HG03571 (cell line): Measurements from ENCODE around the gene CHORDC1.
"Not testable (repeated sequence)": the region's sequence is repeated elsewhere in the genome, so short reads cannot be mapped to it uniquely, and the experiment has no call there.

ENCODE experiments used
- ATAC-seq: cut with Tn5 transposase; IDR thresholded peaks from one replicate; pipeline ENCODE4 v1.9.1; 2021; ENCODE audit not compliant: unreplicated experiment

The CHORDC1 gene

GRCh38 chr11:90218606-90219005 lies 4.2 kb downstream of the CHORDC1 start:
- no peak for ATAC-seq

- no peak for ATAC-seq
These were observed 6.2 kb downstream of the CHORDC1 start for GRCh38 chr11:90216611-90217010.

DNA sequence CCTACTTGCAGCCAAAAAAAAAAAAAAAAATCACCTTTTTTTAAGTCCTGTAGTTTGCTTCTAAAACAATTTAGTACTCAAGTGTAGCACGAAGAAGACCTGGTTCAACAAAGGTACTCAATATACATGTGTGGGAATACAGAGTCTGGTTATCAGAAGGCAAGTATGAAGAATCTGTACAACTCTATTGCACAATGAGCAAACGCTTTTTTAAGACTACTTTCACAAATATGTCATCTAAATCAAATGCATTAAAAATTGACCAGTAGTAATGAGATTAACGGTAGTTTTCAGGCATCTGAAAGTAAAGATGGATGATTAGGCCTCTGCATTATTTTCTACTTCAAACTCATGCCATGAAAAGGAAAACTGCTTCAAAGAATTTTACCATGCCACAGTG lies 9.5 kb downstream of the CHORDC1 start:
- ATAC-seq, result no peak

- no peak for ATAC-seq
These were observed 14.0 kb downstream of the CHORDC1 start for GRCh38 chr11:90208857-90209256.

- not testable (repeated sequence) for ATAC-seq
These were observed 14.9 kb downstream of the CHORDC1 start for GRCh38 chr11:90207992-90208391.

DNA sequence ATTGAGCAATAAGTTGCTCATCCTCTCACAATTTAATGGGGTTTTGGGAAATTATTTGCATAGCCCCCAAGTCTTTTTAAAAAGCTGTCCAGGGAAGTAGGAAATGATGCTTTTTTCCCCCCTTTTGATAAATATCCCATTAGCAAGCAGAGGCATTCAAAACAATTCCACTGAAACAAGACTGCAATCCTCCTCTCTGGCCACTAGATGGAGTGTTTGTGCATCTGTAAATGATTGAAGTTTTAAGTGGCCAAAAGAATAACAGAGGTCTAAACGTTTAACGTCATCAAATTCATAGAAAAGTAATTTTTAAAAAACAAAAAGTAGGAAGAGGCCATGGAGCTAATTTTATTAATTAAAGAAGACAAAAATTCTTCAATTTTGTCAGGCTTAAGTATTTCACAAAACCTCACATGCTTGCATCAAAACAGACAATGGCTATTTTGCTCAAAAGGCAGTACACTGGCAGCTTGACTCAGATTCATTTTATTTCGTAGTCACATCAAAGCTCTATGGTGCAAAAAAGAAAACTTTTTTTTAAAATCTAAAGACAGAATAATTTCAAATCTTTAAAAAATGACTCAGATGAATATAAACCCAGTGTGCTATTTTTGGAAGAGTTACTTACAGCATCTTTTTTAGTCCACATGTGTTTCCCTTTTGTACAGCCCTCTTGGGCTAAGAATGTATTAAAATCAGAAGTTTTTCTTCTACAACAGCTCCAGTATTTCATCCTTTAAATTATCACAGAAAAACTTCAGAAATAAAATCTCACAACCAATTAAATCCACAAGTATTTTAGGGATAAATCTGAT lies 17.8 kb downstream of the CHORDC1 start:
- ATAC-seq, result peak; percentile 73

DNA sequence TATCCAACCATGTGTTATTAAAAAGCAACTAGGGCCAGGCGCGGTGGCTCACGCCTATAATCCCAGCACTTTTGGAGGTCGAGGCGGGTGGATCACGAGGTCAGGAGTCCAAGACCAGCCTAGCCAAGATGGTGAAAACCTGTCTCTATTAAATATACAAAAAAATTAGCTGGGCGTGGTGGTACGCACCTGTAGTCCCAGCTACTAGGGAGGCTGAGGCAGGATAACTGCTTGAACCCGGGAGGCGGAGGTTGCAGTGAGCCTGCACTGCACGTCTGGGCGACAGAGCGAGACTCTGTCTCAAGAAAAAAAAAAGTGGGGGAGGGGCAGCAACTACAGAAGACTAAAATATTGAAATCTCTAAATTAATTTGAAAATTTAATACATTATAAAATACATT lies 18.4 kb downstream of the CHORDC1 start:
- no peak for ATAC-seq

DNA sequence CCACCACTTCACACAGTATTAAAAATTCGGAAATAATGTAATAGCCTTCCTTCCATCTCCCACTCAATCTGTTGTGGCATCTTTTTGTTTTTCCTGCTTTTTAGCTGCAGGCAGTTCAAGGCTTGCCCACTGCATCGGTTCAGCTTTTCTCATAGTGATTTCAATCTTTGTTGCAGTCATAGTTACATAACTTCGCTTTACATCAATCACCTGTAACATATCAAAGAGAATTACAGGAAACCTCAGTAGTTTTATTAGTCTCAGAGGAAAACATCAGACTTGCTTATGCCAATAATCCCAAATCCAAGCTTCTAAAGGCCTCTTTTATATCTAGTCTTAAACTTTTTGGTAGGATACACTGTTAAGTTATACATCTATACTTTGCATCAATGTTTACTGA lies 20.5 kb downstream of the CHORDC1 start:
- ATAC-seq, result no peak

DNA sequence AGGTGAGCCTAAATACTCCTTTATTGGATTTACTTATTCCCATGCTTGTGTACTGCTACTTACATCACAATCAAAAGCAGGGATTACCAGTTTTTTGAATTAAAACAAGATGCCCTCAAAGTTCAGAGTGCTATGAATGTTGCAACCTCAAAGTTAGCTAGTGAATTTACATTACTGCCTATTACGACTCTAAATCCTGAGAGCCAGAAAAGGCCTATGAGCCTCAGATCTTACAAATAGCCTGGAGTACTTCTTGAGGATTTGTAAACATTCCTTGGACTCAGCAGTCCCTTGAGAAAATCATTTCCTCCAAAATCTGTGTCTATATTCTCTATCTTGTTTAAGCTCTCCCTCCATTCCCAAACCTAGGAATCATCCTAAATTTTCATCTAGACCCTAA lies 25.5 kb downstream of the CHORDC1 start:
- no peak for ATAC-seq

- no peak for ATAC-seq
These were observed 29.8 kb downstream of the CHORDC1 start for GRCh38 chr11:90192869-90193582.

GRCh38 chr11:90189011-90189410 lies 33.8 kb downstream of the CHORDC1 start:
- no peak for ATAC-seq

DNA sequence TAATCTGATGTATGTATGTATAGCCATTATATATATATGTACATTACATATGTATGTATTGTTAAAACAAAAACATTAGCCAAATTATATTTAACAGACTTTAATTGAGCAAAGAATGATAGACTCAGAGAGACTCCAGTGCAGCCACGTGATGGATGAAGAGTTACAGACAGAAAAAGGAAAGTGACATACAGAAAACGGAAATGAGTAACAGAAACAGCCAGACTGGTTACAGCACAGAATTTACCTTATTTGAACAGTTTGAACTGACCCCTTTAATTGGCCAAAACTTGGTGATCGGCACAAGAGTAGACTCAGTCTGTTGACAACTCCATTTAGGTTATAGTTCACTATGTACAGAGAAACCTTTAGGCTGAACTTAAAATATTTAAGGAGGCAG lies 35.0 kb downstream of the CHORDC1 start:
- no peak for ATAC-seq

GRCh38 chr11:90179923-90180322 lies 42.9 kb downstream of the CHORDC1 start:
- ATAC-seq, result no peak

- ATAC-seq, result no peak
These were observed 44.1 kb downstream of the CHORDC1 start for GRCh38 chr11:90178751-90179150.

- no peak for ATAC-seq
These were observed 46.8 kb downstream of the CHORDC1 start for GRCh38 chr11:90176069-90176468.

DNA sequence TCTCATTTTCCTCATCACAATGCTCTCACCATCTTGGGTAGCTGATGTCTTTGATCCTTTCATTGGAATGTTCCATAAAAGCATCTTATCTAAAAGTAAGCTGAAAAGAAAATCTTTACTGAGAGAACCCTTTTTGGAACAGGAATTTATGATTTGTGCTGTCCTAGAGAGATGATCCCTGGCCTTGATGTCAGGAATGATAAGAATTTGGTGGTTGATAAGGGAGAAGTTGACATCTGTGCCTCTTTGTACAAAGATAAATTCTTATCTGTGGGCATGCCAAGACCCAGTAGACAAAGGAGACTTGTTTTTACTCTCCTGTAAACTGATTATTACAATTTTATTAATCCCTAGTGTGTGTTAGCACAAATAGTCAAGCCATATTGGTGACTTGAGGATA lies 51.5 kb downstream of the CHORDC1 start:
- ATAC-seq, result no peak

GRCh38 chr11:90168571-90168970 lies 54.3 kb downstream of the CHORDC1 start:
- ATAC-seq, result no peak

DNA sequence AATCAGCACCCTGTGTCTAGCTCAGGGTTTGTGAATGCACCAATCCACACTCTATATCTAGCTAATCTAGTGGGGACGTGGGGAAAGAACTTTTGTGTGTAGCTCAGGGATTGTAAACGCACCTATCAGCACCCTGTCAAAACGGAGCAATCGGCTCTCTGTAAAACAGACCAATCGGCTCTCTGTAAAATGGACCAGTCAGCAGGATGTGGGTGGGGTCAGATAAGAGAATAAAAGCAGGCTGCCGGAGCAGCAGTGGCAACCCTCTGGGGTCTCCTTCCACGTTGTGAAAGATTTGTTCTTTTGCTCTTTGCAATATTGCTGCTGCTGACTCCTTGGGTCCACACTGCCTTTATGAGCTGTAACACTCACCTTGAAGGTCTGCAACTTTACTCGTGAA lies 55.1 kb downstream of the CHORDC1 start:
- ATAC-seq, result not testable (repeated sequence)

DNA sequence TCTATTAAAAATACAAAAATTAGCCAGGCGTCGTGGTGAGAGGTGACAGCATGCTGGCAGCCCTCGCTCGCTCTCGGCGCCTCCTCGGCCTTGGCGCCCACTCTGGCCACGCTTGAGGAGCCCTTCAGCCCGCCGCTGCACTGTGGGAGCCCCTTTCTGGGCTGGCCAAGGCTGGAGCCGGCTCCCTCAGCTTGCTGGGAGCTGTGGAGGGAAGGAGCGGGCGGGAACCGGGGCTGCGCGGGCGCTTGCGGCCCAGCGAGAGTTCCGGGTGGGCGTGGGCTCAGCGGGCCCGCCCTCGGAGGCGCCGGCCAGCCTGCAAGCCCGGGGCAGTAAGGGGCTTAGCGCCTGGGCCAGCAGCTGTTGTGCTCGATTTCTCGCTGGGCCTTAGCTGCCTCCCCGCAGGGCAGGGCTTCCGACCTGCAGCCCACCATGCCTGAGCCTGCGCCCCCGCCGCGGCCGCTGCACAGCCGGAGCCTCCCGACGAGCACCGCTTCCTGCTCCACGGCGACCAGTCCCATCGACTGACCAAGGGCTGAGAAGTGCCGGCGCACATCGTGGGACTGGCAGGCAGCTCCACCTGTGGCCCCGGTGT lies 55.8 kb downstream of the CHORDC1 start:
- ATAC-seq, result not testable (repeated sequence)
